GM23338 (cell line): ENCODE results near the gene TBC1D5. TPM values are rescaled to one million over a fixed set of nuclear protein-coding genes. Genes with fewer than 3 reads are reported as not detected.

Experiments used
- ATAC-seq: fragments of 200-7000 bp; cut with Tn5 transposase; 3 replicates; pipeline ENCODE4 v1.9.1; 2020
- DNase-seq: peaks from one replicate; pipeline ENCODE4 v3.0.0-alpha.2; 2015; ENCODE audit warnings: low spot score
- H2AFZ ChIP-seq: fragments of 200-600 bp; sonication (generic); 2 replicates; pipeline ENCODE4 v1.8.0; 2016; ENCODE audit warnings: antibody characterized with exemption, mild to moderate bottlenecking, moderate library complexity
- H3F3A ChIP-seq: fragments of 200-600 bp; sonication (generic); replicated peaks from 2 replicates; pipeline ENCODE4 v1.8.0; 2017; ENCODE audit warnings: antibody characterized with exemption, mixed run types, low read depth
- H3K27ac ChIP-seq: fragments of 200-600 bp; sonication (generic); 2 replicates; pipeline ENCODE4 v1.6.1; 2016; ENCODE audit warnings: low read depth
- H3K27me3 ChIP-seq: fragments of 200-600 bp; sonication (generic); 2 replicates; pipeline ENCODE4 v1.8.0; 2016; ENCODE audit warnings: mild to moderate bottlenecking, mixed run types, moderate library complexity; ENCODE audit not compliant: insufficient read depth
- H3K36me3 ChIP-seq: fragments of 200-600 bp; sonication (generic); 2 replicates; pipeline ENCODE4 v1.8.0; 2016; ENCODE audit warnings: mild to moderate bottlenecking; ENCODE audit not compliant: insufficient read depth
- H3K4me1 ChIP-seq: fragments of 200-600 bp; sonication (generic); 2 replicates; pipeline ENCODE4 v1.8.0; 2016; ENCODE audit warnings: mild to moderate bottlenecking, moderate library complexity; ENCODE audit not compliant: insufficient read depth
- H3K4me2 ChIP-seq: fragments of 200-600 bp; sonication (generic); 2 replicates; pipeline ENCODE4 v1.7.1; 2017; ENCODE audit warnings: mixed run types
- H3K4me3 ChIP-seq: fragments of 200-600 bp; sonication (generic); 2 replicates; pipeline ENCODE4 v1.6.1; 2016; ENCODE audit warnings: mixed run types
- H3K79me2 ChIP-seq: fragments of 200-600 bp; sonication (generic); replicated peaks from 2 replicates; pipeline ENCODE4 v1.8.0; 2017; ENCODE audit warnings: mild to moderate bottlenecking; ENCODE audit not compliant: insufficient read depth
- H3K9me2 ChIP-seq: fragments of 200-600 bp; sonication (generic); 2 replicates; pipeline ENCODE4 v1.8.0; 2017; ENCODE audit not compliant: insufficient read depth
- H4K20me1 ChIP-seq: fragments of 200-600 bp; sonication (generic); replicated peaks from 2 replicates; pipeline ENCODE4 v1.8.0; 2017; ENCODE audit warnings: mild to moderate bottlenecking; ENCODE audit not compliant: insufficient read depth
- H3K27ac Mint-ChIP-seq: 2 replicates; pipeline ENCODE4 v1.8.0; 2020; ENCODE audit warnings: inconsistent platforms, mild to moderate bottlenecking, moderate library complexity, mixed read lengths
- H3K27me3 Mint-ChIP-seq: 3 replicates; pipeline ENCODE4 v1.8.0; 2022; ENCODE audit warnings: low read depth, mild to moderate bottlenecking, moderate library complexity, mixed read lengths, inconsistent platforms; ENCODE audit not compliant: insufficient read depth, poor library complexity
- H3K36me3 Mint-ChIP-seq: 3 replicates; pipeline ENCODE4 v1.8.0; 2021; ENCODE audit warnings: low read depth, mild to moderate bottlenecking, inconsistent platforms, moderate library complexity, mixed read lengths
- H3K4me1 Mint-ChIP-seq: 3 replicates; pipeline ENCODE4 v1.8.0; 2020; ENCODE audit warnings: mild to moderate bottlenecking, inconsistent platforms, mixed read lengths
- H3K4me3 Mint-ChIP-seq: 3 replicates; pipeline ENCODE4 v1.8.0; 2021; ENCODE audit warnings: moderate library complexity, mild to moderate bottlenecking, inconsistent platforms, mixed read lengths
- H3K9me3 Mint-ChIP-seq: 3 replicates; pipeline ENCODE4 v1.8.0; 2020; ENCODE audit warnings: moderate library complexity, mild to moderate bottlenecking, inconsistent platforms, mixed read lengths
- JUNB ChIP-seq: IDR thresholded peaks from one replicate; pipeline ENCODE4 v1.6.1; 2016; ENCODE audit warnings: antibody characterized with exemption; ENCODE audit not compliant: unreplicated experiment
- NANOG ChIP-seq: IDR thresholded peaks from 2 replicates; pipeline ENCODE4 v1.6.1; 2016; ENCODE audit warnings: antibody characterized with exemption, borderline replicate concordance
- ZNF114 ChIP-seq: fragments of 250-450 bp; sonication (Bioruptor Pico); IDR thresholded peaks from 2 replicates; pipeline ENCODE4 v1.5.0; 2020; ENCODE audit warnings: mild to moderate bottlenecking, moderate library complexity
- polyA plus RNA-seq: library from polyadenylated mRNA; unstranded; fragments of >200 nt; fragmentation: Nextera tagmentation; extraction: Ambion mirVana; gene quantifications from 2 replicates; pipeline ENCODE4 v1.2.1, GENCODE V29; 2016
- total RNA-seq: library from RNA; depleted of rRNA; stranded (reverse); fragments of >200 nt; shearing (Covaris generic); gene quantifications from 2 replicates; pipeline ENCODE4 v1.2.3, GENCODE V29; 2014
- TF ChIP-seq, protein P1 (sequence below): IDR thresholded peaks from one replicate; pipeline ENCODE4 v1.6.1; 2018; ENCODE audit warnings: antibody characterized with exemption; ENCODE audit not compliant: unreplicated experiment
- TF ChIP-seq, protein P2 (sequence below), 2 experiments: fragments of 200-600 bp in 1 of 2; sonication (generic) in 1 of 2; conservative IDR thresholded peaks; 2 replicates each; pipeline versions ENCODE4 v1.5.1 to v1.6.1; 2016 to 2017; ENCODE audit warnings: antibody characterized with exemption in 2 of 2, low read depth in 2 of 2, mild to moderate bottlenecking in 2 of 2, moderate library complexity in 1 of 2
- TF ChIP-seq, protein P3 (sequence below): IDR thresholded peaks from 2 replicates; pipeline ENCODE4 v1.6.1; 2016; ENCODE audit warnings: antibody characterized with exemption

TBC1D5 gene
- total and polyA plus RNA-seq, 2 experiments from 2014 or later: 21.8 to 48.1 TPM

DNA sequence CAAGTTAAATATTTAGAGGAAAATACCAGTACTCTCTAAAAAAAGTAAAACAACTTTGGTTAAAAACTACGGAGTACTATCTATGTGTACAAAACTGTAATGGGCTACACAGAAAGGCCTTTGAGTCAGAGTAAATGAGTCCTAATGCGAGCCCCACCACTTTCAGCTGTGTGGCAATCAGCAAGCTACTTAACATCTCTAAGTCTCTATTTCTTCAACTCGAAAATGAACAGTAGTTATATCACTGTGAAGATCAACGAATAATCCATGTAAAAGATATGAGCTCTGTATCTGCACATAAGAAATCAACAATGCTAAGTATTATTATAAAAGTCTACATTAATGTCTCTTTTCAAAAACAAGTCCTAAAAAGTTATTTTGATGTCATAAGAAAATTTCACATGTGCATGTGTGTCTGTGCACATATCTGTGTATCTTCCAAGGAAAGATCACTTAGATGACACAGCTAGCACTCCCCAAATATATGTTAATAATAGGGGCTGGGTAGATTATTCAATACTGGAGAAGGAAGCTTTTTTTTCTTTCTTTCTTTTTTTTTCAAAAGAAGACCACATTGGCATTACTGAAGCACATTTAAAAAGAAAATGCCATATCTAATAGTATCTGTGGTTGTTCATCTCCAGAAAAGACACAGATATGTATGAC is 58.8 kb downstream of the TBC1D5 start (continued):
- TF ChIP-seq, protein P1, sequence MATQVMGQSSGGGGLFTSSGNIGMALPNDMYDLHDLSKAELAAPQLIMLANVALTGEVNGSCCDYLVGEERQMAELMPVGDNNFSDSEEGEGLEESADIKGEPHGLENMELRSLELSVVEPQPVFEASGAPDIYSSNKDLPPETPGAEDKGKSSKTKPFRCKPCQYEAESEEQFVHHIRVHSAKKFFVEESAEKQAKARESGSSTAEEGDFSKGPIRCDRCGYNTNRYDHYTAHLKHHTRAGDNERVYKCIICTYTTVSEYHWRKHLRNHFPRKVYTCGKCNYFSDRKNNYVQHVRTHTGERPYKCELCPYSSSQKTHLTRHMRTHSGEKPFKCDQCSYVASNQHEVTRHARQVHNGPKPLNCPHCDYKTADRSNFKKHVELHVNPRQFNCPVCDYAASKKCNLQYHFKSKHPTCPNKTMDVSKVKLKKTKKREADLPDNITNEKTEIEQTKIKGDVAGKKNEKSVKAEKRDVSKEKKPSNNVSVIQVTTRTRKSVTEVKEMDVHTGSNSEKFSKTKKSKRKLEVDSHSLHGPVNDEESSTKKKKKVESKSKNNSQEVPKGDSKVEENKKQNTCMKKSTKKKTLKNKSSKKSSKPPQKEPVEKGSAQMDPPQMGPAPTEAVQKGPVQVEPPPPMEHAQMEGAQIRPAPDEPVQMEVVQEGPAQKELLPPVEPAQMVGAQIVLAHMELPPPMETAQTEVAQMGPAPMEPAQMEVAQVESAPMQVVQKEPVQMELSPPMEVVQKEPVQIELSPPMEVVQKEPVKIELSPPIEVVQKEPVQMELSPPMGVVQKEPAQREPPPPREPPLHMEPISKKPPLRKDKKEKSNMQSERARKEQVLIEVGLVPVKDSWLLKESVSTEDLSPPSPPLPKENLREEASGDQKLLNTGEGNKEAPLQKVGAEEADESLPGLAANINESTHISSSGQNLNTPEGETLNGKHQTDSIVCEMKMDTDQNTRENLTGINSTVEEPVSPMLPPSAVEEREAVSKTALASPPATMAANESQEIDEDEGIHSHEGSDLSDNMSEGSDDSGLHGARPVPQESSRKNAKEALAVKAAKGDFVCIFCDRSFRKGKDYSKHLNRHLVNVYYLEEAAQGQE: no peak
- TF ChIP-seq NANOG (no peak), JUNB (no peak)
- TF ChIP-seq, protein P2, sequence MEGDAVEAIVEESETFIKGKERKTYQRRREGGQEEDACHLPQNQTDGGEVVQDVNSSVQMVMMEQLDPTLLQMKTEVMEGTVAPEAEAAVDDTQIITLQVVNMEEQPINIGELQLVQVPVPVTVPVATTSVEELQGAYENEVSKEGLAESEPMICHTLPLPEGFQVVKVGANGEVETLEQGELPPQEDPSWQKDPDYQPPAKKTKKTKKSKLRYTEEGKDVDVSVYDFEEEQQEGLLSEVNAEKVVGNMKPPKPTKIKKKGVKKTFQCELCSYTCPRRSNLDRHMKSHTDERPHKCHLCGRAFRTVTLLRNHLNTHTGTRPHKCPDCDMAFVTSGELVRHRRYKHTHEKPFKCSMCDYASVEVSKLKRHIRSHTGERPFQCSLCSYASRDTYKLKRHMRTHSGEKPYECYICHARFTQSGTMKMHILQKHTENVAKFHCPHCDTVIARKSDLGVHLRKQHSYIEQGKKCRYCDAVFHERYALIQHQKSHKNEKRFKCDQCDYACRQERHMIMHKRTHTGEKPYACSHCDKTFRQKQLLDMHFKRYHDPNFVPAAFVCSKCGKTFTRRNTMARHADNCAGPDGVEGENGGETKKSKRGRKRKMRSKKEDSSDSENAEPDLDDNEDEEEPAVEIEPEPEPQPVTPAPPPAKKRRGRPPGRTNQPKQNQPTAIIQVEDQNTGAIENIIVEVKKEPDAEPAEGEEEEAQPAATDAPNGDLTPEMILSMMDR (conservative IDR thresholded peaks at IDR 0.05; ENCODE audit: low read depth in 2 of 2): no peak

DNA sequence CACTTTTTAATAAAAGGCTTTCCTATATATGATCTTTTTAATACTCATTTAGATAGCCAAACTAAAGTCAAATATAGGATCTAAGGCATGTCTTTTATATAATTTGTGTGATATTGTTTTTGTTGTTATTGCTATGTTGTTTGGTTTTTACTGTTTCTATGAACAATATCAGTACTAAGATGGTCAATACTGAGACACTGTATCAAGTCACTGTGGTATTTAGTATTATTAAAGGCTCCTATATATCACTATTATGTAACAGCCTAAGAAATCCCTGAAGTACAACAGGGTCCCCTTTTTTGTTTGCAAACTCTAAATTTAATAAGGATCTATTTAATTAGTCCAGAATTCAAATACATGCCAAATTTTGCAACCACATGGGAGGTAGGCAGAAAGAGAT is 61.9 kb downstream of the TBC1D5 start:
- Histone ChIP-seq H3K27ac (no peak overlapping the region), H3F3A (no peaks in the 10 kb centered on the region), H3K36me3 (no peaks in the 10 kb centered on the region), H3K4me3 (no peak overlapping the region), H2AFZ (no peak overlapping the region), H3K4me2 (no peak overlapping the region), H3K9me2 (no peaks in the 10 kb centered on the region), H4K20me1 (no peaks in the 10 kb centered on the region), H3K79me2 (peaks cover 13% of the 10 kb centered on the region; the same call in 1 of the 2 replicates), H3K4me1 (no peaks in the 10 kb centered on the region), H3K27me3 (no peaks in the 10 kb centered on the region)
- Mint-ChIP-seq H3K4me1 (peaks cover 6% of the 10 kb centered on the region; the same call in 2 of the 3 replicates), H3K27me3 (no peaks in the 10 kb centered on the region), H3K27ac (no peak overlapping the region), H3K36me3 (no peaks in the 10 kb centered on the region; the same call in 2 of the 3 replicates), H3K4me3 (no peak overlapping the region), H3K9me3 (no peaks in the 10 kb centered on the region; the same call in 2 of the 3 replicates)
- ATAC-seq (no peak), DNase-seq (no peak)
- TF ChIP-seq JUNB: no peak

DNA sequence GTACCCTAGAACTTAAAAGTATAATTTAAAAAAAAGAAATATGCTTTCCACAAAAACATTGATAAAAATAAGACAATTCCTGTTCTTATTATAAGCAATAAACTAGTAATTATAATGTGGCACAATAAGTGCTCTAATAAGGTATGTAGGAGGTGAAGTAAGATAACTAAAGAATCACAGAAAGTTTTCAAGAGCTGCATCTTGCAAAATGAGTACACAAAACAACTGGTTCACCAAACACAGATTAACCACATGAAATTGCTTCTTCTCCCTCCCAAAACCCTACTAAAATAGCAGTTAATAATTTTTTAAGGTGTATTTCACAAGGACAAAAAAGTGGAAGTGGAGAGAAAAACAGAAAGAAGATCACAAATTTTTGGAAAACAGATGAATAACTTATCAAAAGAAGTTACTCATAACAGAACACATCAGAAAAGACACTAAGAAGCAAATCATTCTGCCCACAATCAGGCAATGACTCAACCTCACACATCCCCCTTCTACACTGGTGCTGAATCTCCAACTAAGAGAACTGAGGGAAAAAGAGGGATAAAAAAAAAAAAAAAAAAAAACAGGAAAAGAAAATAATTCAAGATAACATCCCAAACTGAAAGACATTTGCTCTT is 64.2 kb downstream of the TBC1D5 start:
- no peak for ATAC-seq
- no peak for TF ChIP-seq JUNB
- TF ChIP-seq, protein P3, sequence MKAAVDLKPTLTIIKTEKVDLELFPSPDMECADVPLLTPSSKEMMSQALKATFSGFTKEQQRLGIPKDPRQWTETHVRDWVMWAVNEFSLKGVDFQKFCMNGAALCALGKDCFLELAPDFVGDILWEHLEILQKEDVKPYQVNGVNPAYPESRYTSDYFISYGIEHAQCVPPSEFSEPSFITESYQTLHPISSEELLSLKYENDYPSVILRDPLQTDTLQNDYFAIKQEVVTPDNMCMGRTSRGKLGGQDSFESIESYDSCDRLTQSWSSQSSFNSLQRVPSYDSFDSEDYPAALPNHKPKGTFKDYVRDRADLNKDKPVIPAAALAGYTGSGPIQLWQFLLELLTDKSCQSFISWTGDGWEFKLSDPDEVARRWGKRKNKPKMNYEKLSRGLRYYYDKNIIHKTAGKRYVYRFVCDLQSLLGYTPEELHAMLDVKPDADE: no peak
- no peak for TF ChIP-seq ZNF114 (CRISPR knock-in tag)

More for the DNA sequence above, 64.2 kb downstream of the TBC1D5 start:
- no peak overlapping the region for H3K4me3 Mint-ChIP-seq
- DNase-seq: no peak
- H3K9me2 ChIP-seq: no peaks in the 10 kb centered on the region
- no peaks in the 10 kb centered on the region; the same call in 2 of the 3 replicates for H3K9me3 Mint-ChIP-seq
- no peaks in the 10 kb centered on the region for H4K20me1 ChIP-seq
- no peak overlapping the region for H3K27ac Mint-ChIP-seq
- H3K27ac ChIP-seq: no peak overlapping the region
- no peak overlapping the region for H3K4me2 ChIP-seq
- peaks cover 6% of the 10 kb centered on the region; the same call in 1 of the 2 replicates for H3K79me2 ChIP-seq
- no peak overlapping the region for H2AFZ ChIP-seq
- no peaks in the 10 kb centered on the region for H3K4me1 ChIP-seq
- H3K27me3 ChIP-seq: no peaks in the 10 kb centered on the region
- H3K36me3 Mint-ChIP-seq: no peaks in the 10 kb centered on the region; the same call in 2 of the 3 replicates
- H3K27me3 Mint-ChIP-seq: no peaks in the 10 kb centered on the region
- H3K36me3 ChIP-seq: no peaks in the 10 kb centered on the region
- no peak overlapping the region for H3K4me3 ChIP-seq
- H3F3A ChIP-seq: no peaks in the 10 kb centered on the region
- peaks cover 10% of the 10 kb centered on the region; the same call in 2 of the 3 replicates for H3K4me1 Mint-ChIP-seq
